OCI-LY7 (cell line): ENCODE measurements around the gene CALHM2. TPM values are rescaled to one million over a fixed set of nuclear protein-coding genes. Genes with fewer than 3 reads are reported as not detected.

ENCODE experiments used
- BruUV-seq: library from RNA; stranded (reverse); fragments of 400-500 nt; replicated peaks from 2 replicates; lab custom pipeline; 2021; lab: Mats Ljungman, UMichigan
- CTCF ChIA-PET: fragments of 300-600 bp; sonication (Branson Sonifier 250); formaldehyde crosslinking; loops from one replicate; lab custom pipeline; 2022; ENCODE audit warnings: antibody characterized with exemption; ENCODE audit not compliant: unreplicated experiment; lab: Charles Lee
- POLR2A ChIA-PET: fragments of 300-600 bp; sonication (Branson Sonifier 250); formaldehyde crosslinking; loops from one replicate; lab custom pipeline; 2022; ENCODE audit warnings: antibody characterized with exemption; lab: Charles Lee
- DNase-seq: peaks from one replicate; pipeline ENCODE4 v3.0.0-alpha.2; 2015; ENCODE audit warnings: low spot score
- H2AFZ ChIP-seq: fragments of 200-600 bp; sonication (generic), shearing (Covaris generic); 2 replicates; pipeline ENCODE4 v1.6.1; 2014; ENCODE audit warnings: mild to moderate bottlenecking, antibody characterized with exemption, low read length, moderate library complexity
- H3K27ac ChIP-seq: fragments of 200-600 bp; sonication (generic); 2 replicates; pipeline ENCODE4 v1.5.1; 2014; ENCODE audit warnings: mixed run types, low read depth, mild to moderate bottlenecking, moderate library complexity, low read length, inconsistent platforms; ENCODE audit not compliant: poor library complexity, severe bottlenecking
- H3K36me3 ChIP-seq: fragments of 200-600 bp; sonication (generic); 2 replicates; pipeline ENCODE4 v1.6.1; 2014; ENCODE audit warnings: mild to moderate bottlenecking, antibody characterized with exemption, low read length, moderate library complexity, mixed read lengths; ENCODE audit not compliant: insufficient read depth
- H3K4me1 ChIP-seq: fragments of 200-600 bp; sonication (generic); 2 replicates; pipeline ENCODE4 v1.5.1; 2014; ENCODE audit warnings: mild to moderate bottlenecking, low read length; ENCODE audit not compliant: insufficient read depth, poor library complexity, severe bottlenecking
- H3K4me2 ChIP-seq: fragments of 200-600 bp; sonication (generic); 2 replicates; pipeline ENCODE4 v1.6.1; 2014; ENCODE audit warnings: mild to moderate bottlenecking, low read length
- H3K4me3 ChIP-seq: fragments of 200-600 bp; sonication (generic); 2 replicates; pipeline ENCODE4 v1.5.1; 2014; ENCODE audit warnings: mild to moderate bottlenecking, low read depth, low read length; ENCODE audit not compliant: poor library complexity, severe bottlenecking
- H3K79me2 ChIP-seq: fragments of 200-600 bp; sonication (generic); 2 replicates; pipeline ENCODE4 v1.6.1; 2016; ENCODE audit warnings: low read depth, mild to moderate bottlenecking, low read length, moderate library complexity, mixed read lengths; ENCODE audit not compliant: insufficient read depth
- H3K9me2 ChIP-seq: fragments of 200-600 bp; sonication (generic); 2 replicates; pipeline ENCODE4 v1.6.1; 2016; ENCODE audit warnings: mild to moderate bottlenecking, low read length, mixed read lengths; ENCODE audit not compliant: insufficient read depth
- H3K9me3 ChIP-seq: fragments of 200-600 bp; sonication (generic); 2 replicates; pipeline ENCODE4 v1.6.1; 2014; ENCODE audit warnings: mild to moderate bottlenecking, mixed run types, low read length, mixed read lengths
- H4K20me1 ChIP-seq: fragments of 200-600 bp; sonication (generic); 2 replicates; pipeline ENCODE4 v1.6.1; 2014; ENCODE audit warnings: mild to moderate bottlenecking, antibody characterized with exemption, low read length, moderate library complexity, mixed read lengths; ENCODE audit not compliant: insufficient read depth
- CTCF ChIP-seq: fragments of 200-600 bp; sonication (generic); conservative IDR thresholded peaks from 2 replicates; pipeline ENCODE4 v1.5.1; 2014; ENCODE audit warnings: mild to moderate bottlenecking, antibody characterized with exemption, low read length, moderate library complexity, mixed read lengths
- EZH2phosphoT487 ChIP-seq: fragments of 200-600 bp; sonication (generic); IDR thresholded peaks from 2 replicates; pipeline ENCODE4 v1.6.1; 2018; ENCODE audit warnings: low read depth, borderline replicate concordance, mild to moderate bottlenecking, mixed run types, antibody characterized with exemption, low read length, moderate library complexity, mixed read lengths
- intact Hi-C: fragments of 100-400 bp; cut with micrococcal nuclease; formaldehyde crosslinking; loops from one replicate; pipeline ENCODE4 v1.10.0; 2022; ENCODE audit not compliant: unreplicated experiment
- total RNA-seq, 2 experiments: library from RNA; depleted of rRNA in 1 of 2; stranded (reverse); fragments of >200 nt in 1 of 2; shearing (Covaris generic) in 1 of 2; gene quantifications; 2 replicates each; pipeline ENCODE4 v1.2.3, GENCODE V29; 2014 to 2022

CALHM2 gene
- total RNA-seq, 2 experiments from 2014 or later = not detected

DNA sequence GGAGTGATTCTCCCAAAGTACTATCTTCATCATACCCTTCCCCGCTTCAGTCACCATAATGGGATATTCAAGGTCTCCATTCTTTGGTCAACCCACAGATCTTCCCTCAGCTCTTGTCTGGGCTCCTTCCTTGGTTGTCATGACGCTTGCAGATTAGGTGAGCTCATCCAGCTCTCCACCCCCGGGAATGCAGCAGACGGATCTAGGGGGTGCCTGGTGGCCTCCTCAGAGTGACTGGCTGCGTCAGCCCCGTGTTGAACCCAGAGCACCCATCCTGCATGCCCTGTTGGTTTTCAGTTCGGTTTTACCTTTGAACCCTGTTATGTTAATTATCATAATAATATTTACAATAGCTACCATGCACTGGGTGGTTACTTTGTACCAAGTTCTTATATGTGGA lies 47.7 kb upstream of the CALHM2 start:
- intact Hi-C loops = no loop called here
- Histone ChIP-seq H3K9me2 (no peaks in the 10 kb centered on the region), H3K4me1 (peaks cover 25% of the 10 kb centered on the region), H2AFZ (no peak overlapping the region), H3K9me3 (no peaks in the 10 kb centered on the region), H4K20me1 (no peaks in the 10 kb centered on the region), H3K4me2 (0 out of 2 replicates have a peak overlapping the region, but pooled peaks have one; percentile 25), H3K36me3 (no peaks in the 10 kb centered on the region), H3K79me2 (no peaks in the 10 kb centered on the region), H3K27ac (no peak overlapping the region), H3K4me3 (no peak overlapping the region)
- POLR2A ChIA-PET = interaction anchor here (0.5 to 0.7 kb wide), 3 partner anchors 16 to 756 kb away, joined by 3 to 9 read pairs (median 6); partner anchors contain the start of gene WBP1L
- TF ChIP-seq CTCF (no peak), EZH2phosphoT487 (no peak)
- CTCF ChIA-PET = interaction anchor here (0.6 to 1.2 kb wide), 3 partner anchors 11 to 865 kb away, joined by 3 to 4 read pairs (median 4); no protein-coding TSS in a partner anchor
- DNase-seq = no peak
- no TSS peak for BruUV-seq

DNA sequence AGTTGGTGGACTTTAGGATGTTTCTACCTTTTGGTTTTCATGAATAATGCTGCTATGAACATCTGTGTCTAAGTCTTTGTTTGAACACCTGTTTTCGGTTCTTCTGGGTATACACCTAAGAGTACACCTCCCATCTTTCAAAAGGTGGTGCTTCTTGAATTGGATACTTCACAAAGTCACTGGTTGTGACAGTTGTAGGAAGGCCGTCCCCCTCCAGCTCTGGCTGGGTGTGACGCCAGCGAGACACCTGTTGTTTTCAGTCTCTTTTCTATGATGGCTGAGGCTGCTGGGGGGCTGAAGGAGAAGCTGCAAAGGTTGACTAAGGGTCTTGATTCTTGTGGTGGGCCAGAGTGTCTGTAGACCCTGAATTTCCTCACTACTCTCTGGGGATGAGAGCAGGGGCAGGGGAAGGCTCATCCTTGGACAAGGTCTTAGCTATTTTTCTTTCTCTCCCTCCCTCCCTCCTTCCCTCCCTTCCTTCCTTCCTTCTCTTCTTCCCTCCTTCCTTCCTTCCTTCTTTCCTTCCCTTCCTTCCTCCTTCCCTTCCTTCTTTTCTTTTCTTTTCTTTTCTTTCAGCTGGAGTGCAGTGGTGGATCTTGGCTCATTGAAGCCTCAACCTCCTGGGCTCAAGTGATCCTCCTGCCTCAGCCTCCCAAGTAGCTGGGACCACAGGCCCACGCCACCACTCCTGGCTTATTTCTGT lies 46.9 kb upstream of the CALHM2 start:
- Histone ChIP-seq H3K4me2 (peak overlapping the region; percentile 27), H3K4me1 (peaks cover 30% of the 10 kb centered on the region), H4K20me1 (no peaks in the 10 kb centered on the region), H2AFZ (no peak overlapping the region), H3K79me2 (no peaks in the 10 kb centered on the region), H3K36me3 (no peaks in the 10 kb centered on the region), H3K9me3 (no peaks in the 10 kb centered on the region), H3K27ac (peak overlapping the region; percentile 65), H3K4me3 (no peak overlapping the region), H3K9me2 (no peaks in the 10 kb centered on the region)
- TF ChIP-seq CTCF (no peak), EZH2phosphoT487 (no peak)
- ChIA-PET CTCF (interaction anchor here (0.6 to 1.2 kb wide), 4 partner anchors 10 to 864 kb away, joined by 3 to 4 read pairs (median 4); no protein-coding TSS in a partner anchor), POLR2A (interaction anchor here (0.5 to 0.7 kb wide), 3 partner anchors 16 to 756 kb away, joined by 3 to 9 read pairs (median 6); partner anchors contain the start of gene WBP1L)
- peak; percentile 87 for DNase-seq
- intact Hi-C loops = no loop called here
- BruUV-seq = no TSS peak
